OCI-LY3 (cell line): ENCODE results near the gene USP34.

ENCODE experiments used
- CTCF ChIP-seq: fragments of 200-600, 300-600 bp; sonication (generic); IDR thresholded peaks from 2 replicates; pipeline ENCODE4 v1.5.1; 2014; ENCODE audit warnings: antibody characterized with exemption, low read length, low read depth
- EZH2phosphoT487 ChIP-seq: fragments of 200-600 bp; shearing (Covaris generic); IDR thresholded peaks from 2 replicates; pipeline ENCODE4 v1.6.1; 2018; ENCODE audit warnings: antibody characterized with exemption, mixed run types, low read depth

GRCh38 chr2:61326423-61326822, 144.5 kb downstream of the USP34 start:
- TF ChIP-seq CTCF: no peak
- no peak for TF ChIP-seq EZH2phosphoT487
